ENCODE measurements around the gene PNPLA7. TPM values are rescaled to one million over a fixed set of nuclear protein-coding genes. Genes with fewer than 3 reads are reported as not detected.

PNPLA7 gene
- total and polyA plus RNA-seq, 2 of the 4 experiments (the other 2 are of a cell fraction), result under 0.01 to 0.89 TPM

DNA sequence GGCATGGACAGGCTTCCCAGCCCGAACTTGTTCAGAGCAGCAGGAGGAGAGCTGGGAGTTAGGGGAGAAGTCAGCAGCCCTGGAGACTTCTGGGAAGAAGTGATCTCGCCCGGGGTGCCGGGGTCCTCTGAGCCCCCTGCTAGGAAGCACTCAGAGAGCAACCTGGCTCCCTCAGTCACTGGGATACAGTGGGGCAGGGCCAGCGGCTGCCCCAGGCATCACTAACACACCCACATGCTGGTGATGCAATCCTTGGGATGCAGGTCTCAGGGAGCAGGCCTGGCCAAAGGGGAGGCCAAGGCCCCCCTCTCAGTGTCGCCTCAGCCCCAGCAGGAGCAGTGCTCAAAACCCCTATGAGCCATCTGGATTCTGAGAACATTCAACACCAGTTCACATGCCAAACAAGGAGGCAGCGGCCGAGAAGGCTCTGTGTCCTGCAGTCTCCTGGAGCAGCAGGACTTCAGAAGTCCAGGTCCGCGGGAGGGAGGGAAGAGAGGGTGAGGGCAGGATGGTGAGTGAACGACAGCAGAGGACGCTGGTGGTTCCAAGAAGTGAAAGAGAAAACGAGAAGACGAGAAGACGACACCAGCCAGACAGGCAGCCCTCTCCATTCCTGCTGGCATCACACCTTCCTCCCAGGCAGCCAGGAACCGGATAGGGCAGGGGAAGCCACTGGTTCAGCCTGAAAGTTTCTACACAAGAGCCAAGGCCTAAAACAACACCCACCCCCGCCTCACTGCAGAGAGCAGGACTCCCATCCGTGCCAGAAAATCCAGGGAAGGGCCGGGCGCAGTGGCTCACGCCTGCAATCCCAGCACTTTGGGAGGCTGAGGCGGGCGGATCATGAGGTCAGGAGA, 2.3 kb downstream of the PNPLA7 start:
- no peaks in the 10 kb centered on the region for H3K27me3 ChIP-seq (ENCODE audit: control insufficient read depth, insufficient read depth, low read length)
- no peaks in the 10 kb centered on the region for H3K36me3 ChIP-seq (ENCODE audit: control insufficient read depth, insufficient read depth, low read length)
- H4K20me1 ChIP-seq (ENCODE audit: insufficient read depth, low read length), result 0 out of 2 replicates have a peak, but pooled peaks cover 9% of the 10 kb centered on the region
- H2AFZ ChIP-seq (replicated peaks; ENCODE audit: low read length, poor library complexity), result no peak overlapping the region
- peaks cover 8 to 9% of the 10 kb centered on the region in 2 experiments; a peak in 3 of 4 replicates for H3K79me1 ChIP-seq (ENCODE audit: low read depth in 1 of 2, low read length in 2 of 2)
- H3K9me1 ChIP-seq (ENCODE audit: insufficient read depth, low read length), result no peaks in the 10 kb centered on the region
- no peak overlapping the region for H2AK5ac ChIP-seq (ENCODE audit: low read depth, low read length)
- no peak overlapping the region for H2BK15ac ChIP-seq (ENCODE audit: low read depth, low read length)
- no peak overlapping the region for H3K4me2 ChIP-seq (ENCODE audit: low read depth, low read length)
- BruUV-seq (replicated peaks), result no TSS peak
- 70% methylated on average over 2 of the region's 23 CpGs; no CpG with 5 or more reads in 1 of the 2 experiments for WGBS, 2 experiments (ENCODE audit: extremely low coverage in 2 of 2, insufficient read length in 1 of 2)
- H3K14ac ChIP-seq (replicated peaks; ENCODE audit: low read depth, low read length), result no peak overlapping the region
- H3K23ac ChIP-seq (ENCODE audit: low read depth, low read length), result no peak overlapping the region
- no peak overlapping the region for H4K5ac ChIP-seq (ENCODE audit: low read depth, low read length)
- H4K91ac ChIP-seq (ENCODE audit: insufficient read depth, low read depth, low read length), result no peak overlapping the region
- H3K56ac ChIP-seq (ENCODE audit: extremely low read depth, insufficient read depth, low read length), result no peak overlapping the region
- ChIA-PET POLR2A (ENCODE audit: unreplicated experiment) (no interaction called here), CTCF (no interaction called here)
- H3K9me3 ChIP-seq (ENCODE audit: control insufficient read depth, insufficient read depth, low read length), result no peaks in the 10 kb centered on the region
- H2BK120ac ChIP-seq (ENCODE audit: low read depth, low read length), result no peak overlapping the region
- peaks cover 5% of the 10 kb centered on the region; the same call in 1 of the 2 replicates for H3K4me1 ChIP-seq (ENCODE audit: control insufficient read depth, insufficient read depth, low read length)
- H2BK20ac ChIP-seq (ENCODE audit: low read depth, low read length), result no peak overlapping the region
- DNase-seq (no peak), ATAC-seq (ENCODE audit: low read depth) (no peak)
- H2BK5ac ChIP-seq (ENCODE audit: low read depth, low read length, poor library complexity, severe bottlenecking), result no peak overlapping the region
- no peak overlapping the region for H3K4me3 ChIP-seq (ENCODE audit: insufficient read depth, low read depth, low read length)
- TF ChIP-seq POLR2A (IDR thresholded peaks at IDR 0.05; ENCODE audit: low read depth, low read length), result no peak
- TF ChIP-seq, protein P1, sequence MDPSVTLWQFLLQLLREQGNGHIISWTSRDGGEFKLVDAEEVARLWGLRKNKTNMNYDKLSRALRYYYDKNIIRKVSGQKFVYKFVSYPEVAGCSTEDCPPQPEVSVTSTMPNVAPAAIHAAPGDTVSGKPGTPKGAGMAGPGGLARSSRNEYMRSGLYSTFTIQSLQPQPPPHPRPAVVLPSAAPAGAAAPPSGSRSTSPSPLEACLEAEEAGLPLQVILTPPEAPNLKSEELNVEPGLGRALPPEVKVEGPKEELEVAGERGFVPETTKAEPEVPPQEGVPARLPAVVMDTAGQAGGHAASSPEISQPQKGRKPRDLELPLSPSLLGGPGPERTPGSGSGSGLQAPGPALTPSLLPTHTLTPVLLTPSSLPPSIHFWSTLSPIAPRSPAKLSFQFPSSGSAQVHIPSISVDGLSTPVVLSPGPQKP (IDR thresholded peaks at IDR 0.05; ENCODE audit: borderline replicate concordance, low read depth, low read length), result no peak
- TF ChIP-seq MAFK (IDR thresholded peaks at IDR 0.05; ENCODE audit: low read depth, low read length), result no peak
- peak; percentile 76 for TF ChIP-seq CEBPB (IDR thresholded peaks at IDR 0.05; ENCODE audit: low read depth, low read length)
- no peak for TF ChIP-seq MAZ (IDR thresholded peaks at IDR 0.05; ENCODE audit: borderline replicate concordance, low read depth, low read length)
- no peak overlapping the region for H4K8ac ChIP-seq (ENCODE audit: low read depth in 2 of 2, low read length in 2 of 2)
- in situ Hi-C loops (cut with MboI; ENCODE audit: low sequenced_read_pairs), result no loop called here
- intact Hi-C loops (cut with micrococcal nuclease), result no loop called here
- H3K27ac ChIP-seq (ENCODE audit: insufficient read depth, low read length), result no peak overlapping the region
- no peak overlapping the region for H3K9ac ChIP-seq (ENCODE audit: low read depth, low read length)
- H3K4ac ChIP-seq (ENCODE audit: low read depth, low read length), result no peak overlapping the region
- dilution Hi-C loops (cut with HindIII; ENCODE audit: low sequenced_read_pairs, unreplicated experiment), result no loop called here
- H2AK9ac ChIP-seq (replicated peaks; ENCODE audit: low read depth, low read length, poor library complexity), result no peak overlapping the region
- no peak overlapping the region for H3K18ac ChIP-seq (ENCODE audit: low read depth, low read length)

Measured in IMR-90 (cell line).